Measurements from ENCODE around the gene WDR31.

Gene WDR31

GRCh38 chr9:113331780-113332179 is 8.3 kb downstream of the WDR31 start:
- DNase-seq (ENCODE audit: low read depth) = no peak

- no peak for DNase-seq (ENCODE audit: low read depth)
These were observed 11.9 kb downstream of the WDR31 start for GRCh38 chr9:113328045-113328782.

GRCh38 chr9:113326230-113326629 is 13.8 kb downstream of the WDR31 start:
- no peak for DNase-seq (ENCODE audit: low read depth)

- no peak for DNase-seq (ENCODE audit: low read depth)
These were observed 17.4 kb downstream of the WDR31 start for GRCh38 chr9:113322671-113323070.

GRCh38 chr9:113320051-113320450 is 20.0 kb downstream of the WDR31 start:
- no peak for DNase-seq (ENCODE audit: low read depth)

DNA sequence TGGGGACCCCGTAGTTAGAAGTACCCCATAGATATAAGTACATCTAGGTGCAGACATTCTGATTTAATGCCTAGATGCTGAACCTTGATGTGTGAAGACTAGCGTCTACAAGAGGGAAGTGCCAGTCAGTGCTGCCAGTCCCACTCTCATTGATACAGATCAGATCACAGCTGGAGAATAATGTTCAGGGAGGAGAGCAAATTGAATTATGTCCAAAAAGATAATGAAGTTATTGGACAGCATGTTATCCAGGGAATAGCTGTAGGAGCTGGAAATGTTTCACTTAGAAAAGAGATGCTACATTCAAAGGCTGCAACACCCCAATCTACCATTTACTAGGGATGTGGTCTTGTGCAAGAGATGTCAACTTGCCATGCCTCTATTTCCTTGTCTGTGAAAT is 21.0 kb downstream of the WDR31 start:
- no peak for DNase-seq (ENCODE audit: low read depth)

DNA sequence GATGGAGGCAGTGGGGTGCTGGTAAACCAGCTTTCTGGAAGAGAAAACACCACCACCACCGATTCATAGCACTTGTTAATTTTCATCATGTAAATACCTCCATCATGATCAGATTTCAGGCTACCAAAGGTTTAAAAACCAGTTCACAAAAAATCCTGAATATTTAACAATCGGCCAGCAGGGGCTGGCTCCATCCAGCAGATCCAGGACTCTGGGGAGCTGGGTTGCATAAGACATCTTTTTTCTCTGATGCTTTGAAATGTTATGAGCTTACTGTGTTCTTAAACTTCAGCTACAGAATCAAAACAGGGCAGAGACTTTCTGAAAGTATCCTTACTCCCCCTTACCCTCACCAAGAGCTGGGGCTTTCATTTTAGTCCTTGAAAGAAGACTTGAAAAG is 22.3 kb downstream of the WDR31 start:
- DNase-seq (ENCODE audit: low read depth) = no peak

- DNase-seq (ENCODE audit: low read depth) = no peak
These were observed 24.0 kb downstream of the WDR31 start for GRCh38 chr9:113316030-113316429.

DNA sequence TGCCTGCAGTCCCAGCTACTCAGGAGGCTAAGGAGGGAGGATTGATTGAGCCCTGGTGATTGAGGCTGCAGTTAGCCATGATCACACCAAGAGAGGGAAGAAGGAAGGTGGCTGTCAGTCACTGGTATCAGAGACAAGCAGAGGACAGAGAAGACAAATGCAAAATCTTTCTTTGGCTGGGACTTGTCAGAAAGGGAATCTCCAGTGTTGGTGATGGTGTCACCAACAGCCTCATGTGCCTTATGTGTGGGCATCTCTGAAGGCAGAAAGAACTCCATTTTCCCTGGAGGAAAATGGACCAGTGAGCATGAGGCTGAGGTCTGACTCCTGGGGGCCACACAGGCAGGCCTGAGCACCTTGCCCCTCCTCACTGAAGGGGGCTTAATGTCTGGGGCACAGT is 24.8 kb downstream of the WDR31 start:
- no peak for DNase-seq (ENCODE audit: low read depth)

DNA sequence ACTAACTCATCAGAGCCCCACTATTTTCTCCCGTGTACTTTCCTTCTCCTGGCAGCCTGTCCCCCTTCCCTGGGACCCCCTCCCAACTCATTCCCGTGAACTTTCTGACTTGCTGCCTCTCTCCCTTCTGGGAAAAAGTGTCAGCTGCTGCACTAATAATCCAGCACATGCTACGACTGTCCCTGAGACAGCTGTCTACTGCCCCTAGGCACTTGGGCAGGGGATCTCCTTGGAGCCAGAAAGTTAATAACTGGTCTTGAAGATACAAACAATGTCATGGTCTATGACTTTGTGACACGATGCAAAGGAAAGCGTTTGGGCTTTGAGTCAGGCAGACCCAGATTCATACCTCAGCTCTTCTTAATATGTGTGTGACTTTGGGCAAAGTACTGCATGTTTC is 26.8 kb downstream of the WDR31 start:
- no peak for DNase-seq (ENCODE audit: low read depth)

DNA sequence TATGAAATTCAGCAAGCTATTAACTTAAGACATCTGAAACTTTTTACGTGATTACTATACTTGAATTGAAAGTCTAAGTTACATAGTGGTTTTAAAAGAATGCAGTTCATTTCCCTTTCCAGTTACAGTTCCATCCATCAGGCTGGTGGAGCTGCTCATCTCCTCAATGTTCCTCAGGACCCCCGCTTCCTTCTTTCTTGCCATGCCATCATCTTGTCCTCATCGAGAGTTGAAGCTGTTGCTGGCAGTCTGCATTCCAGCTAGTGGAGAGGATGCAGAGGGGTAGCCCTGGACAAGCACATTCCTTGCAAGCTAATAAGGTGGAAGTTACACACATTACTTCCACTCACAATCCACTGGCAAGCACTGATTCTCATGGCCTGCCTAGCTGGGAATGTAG is 28.1 kb downstream of the WDR31 start:
- DNase-seq (ENCODE audit: low read depth) = no peak

- DNase-seq (ENCODE audit: low read depth) = no peak
These were observed 29.5 kb downstream of the WDR31 start for GRCh38 chr9:113310538-113310937.

DNA sequence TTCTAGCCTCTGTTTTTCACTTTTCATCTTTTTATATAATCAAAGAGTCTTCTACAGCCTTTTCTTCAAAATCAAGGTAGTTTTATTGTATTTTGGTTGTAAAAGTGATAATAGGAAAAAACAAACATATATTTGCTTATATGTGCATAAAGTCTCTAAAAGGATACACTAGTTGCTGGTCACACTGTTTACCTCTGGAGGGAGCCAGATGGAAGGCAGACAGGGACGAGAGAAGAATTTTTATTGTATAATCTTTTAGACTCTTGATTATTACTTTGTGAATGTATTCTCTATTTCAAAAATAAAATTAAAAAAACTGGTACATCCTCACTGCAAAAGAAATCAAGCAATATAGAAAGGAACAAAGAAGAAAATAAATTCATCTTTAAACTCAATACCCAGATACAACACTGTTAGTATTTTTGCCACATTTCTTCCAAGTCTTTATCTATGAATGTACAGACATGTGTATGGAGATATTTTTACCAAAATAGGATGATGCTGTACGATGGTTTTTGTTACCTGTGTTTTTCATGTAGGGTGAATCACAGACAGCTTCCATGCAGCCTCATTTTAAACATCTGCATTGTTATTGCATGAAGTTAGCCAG is 30.8 kb downstream of the WDR31 start:
- DNase-seq (ENCODE audit: low read depth) = no peak

- no peak for DNase-seq (ENCODE audit: low read depth)
These were observed 32.6 kb downstream of the WDR31 start for GRCh38 chr9:113307396-113307975.

DNA sequence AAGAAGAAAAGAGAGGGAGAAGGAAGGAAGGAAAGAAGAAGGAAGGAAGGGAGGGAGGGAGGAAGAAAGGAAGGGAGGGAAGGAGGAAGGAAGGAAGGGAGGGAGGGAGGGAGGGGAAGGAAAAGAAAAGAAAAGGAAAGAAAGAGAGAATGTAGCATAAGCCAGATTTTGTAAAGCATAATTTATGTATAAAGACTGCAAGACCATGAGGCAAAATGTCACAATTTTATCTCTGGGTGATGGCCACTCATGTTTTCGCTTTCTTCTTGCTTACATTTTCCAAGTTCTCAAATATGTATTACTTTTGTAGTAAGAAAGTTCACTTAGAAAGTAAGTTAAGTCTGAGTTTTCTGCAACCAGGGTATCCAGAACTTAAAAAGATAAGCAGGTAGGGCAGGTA is 33.5 kb downstream of the WDR31 start:
- no peak for DNase-seq (ENCODE audit: low read depth)

GRCh38 chr9:113302792-113303418 is 37.2 kb downstream of the WDR31 start, which contains the start of gene RNF183:
TSS of gene RNF183 (minus strand) at chr9:113303376. CDS start at chr9:113298184, 5,192 bp downstream.
- no peak for DNase-seq (ENCODE audit: low read depth)

DNA sequence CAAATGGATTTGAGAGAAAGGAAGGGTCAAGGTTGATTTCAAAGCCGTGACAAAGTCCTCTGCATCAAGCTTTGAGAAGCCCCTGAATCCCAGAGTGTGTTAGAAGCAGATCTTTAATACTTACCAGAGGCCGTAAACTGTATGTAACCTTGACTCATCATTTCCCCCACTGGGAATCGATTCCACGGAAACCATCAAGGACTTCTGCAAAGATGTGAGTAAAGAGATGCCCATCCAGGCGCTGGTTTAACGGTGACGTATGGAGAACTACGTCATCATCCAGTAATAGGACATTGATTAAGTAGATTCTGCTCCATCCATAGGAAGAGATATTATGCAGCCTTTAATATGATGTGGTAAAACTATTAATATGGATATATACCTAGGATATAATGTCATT is 38.5 kb downstream of the WDR31 start:
- no peak for DNase-seq (ENCODE audit: low read depth)

GRCh38 chr9:113299800-113300292 is 40.2 kb downstream of the WDR31 start:
- DNase-seq (ENCODE audit: low read depth) = no peak

GRCh38 chr9:113298924-113299770 is 40.9 kb downstream of the WDR31 start:
- DNase-seq (ENCODE audit: low read depth) = no peak

- no peak for DNase-seq (ENCODE audit: low read depth)
These were observed 41.8 kb downstream of the WDR31 start for GRCh38 chr9:113298311-113298710.

GRCh38 chr9:113296796-113297558 is 43.1 kb downstream of the WDR31 start:
- DNase-seq (ENCODE audit: low read depth) = no peak

Data from CMK (cell line).